ENCODE results near the gene GEMIN4.
"Not testable (repeated sequence)": the region's sequence is repeated elsewhere in the genome, so short reads cannot be mapped to it uniquely, and the experiment has no call there.

The GEMIN4 gene

DNA sequence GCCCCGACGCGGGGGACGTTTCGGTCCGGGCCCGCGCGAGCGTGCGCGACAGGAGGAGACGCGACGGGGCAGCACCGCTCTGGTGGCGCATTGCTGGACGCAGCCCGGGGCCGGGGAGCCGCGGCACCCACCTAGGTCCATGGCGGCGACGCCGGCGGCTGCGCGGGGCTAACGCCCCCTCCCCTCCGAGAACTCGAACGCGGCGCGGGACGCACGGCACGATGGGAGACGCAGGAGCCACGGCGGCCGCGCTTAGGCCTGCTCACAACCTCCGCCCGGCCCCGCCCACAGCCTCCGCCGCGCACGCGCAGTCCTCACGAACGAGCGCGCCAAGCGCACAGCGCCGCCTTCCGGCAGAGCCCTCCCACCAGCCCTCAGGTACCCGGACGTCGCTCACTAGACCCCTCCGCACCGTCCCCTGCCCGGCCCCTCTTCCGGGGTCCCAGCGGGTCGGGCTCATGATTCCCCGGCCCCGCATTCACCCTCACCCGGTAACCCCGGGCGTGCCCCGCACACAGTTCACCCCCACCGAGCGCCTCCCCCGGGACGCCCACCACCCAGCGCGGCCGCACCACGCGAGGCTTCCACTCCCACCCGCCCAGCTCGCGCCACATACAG lies at the start of gene GEMIN4:
GEMIN4 (minus strand) TSS at position 263 of the 618 bp plus-strand sequence; CDS start at position 141, 122 bp downstream.
- peak; percentile 98 for DNase-seq (ENCODE audit: low spot score)

DNA sequence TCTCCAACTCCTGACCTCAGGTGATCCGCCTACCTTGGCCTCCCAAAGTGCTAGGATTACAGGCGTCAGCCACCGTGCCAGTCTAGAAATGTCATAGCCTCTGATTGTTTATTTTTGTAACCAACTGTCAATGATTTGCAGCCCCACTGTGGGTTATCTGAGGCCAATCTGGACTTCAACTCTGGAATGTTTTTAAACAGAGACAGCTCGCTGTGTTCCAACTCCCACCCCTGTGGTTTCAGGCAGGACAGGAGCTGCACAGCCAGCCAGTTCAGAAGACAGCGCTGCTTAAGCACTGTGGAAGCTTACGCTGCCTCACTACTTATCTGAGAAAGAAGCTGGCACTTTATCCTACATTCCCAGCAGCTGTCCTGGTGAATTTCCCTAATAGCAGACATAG lies 49.6 kb upstream of the GEMIN4 start:
- DNase-seq (ENCODE audit: low spot score), result no peak

DNA sequence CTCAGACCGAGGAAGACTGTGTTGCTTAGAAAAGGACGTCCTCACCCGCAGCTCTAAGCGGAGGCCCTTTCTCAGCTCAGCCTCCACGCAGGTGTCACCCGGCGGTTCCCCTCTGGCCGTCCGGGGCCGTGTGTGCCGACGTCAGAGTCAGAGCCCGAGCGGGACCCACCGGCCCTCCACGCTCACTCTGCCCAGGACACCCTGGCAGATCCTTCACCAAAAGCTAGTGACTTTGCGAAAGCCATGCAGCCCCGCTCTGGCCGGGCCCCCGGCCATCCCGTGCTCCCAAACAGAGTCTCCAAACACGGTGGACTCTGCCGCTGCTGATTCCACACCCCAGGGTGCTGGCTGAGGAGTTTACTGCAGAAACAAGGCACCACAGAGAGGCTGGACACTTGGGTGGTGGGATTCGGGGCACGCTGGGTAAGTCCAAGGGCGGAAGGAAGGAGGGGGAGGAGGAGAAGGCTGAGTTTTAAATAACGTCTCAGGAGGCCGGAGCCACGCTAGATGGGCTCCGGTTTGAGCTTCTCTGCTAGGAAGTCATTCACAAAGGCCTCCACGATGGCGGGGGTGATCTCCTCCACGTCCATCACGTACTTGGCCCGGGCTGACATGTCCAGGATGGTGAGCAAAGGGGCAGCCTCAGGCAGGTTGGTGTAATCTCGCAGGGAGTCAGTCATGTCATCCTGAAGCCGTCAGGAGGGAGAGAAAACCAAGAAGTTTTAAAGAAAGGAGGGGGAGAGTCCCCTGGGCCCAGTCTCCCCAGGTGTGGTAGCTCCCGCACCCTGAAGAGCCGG lies 48.6 kb upstream of the GEMIN4 start:
- DNase-seq (ENCODE audit: low spot score), result no peak

DNA sequence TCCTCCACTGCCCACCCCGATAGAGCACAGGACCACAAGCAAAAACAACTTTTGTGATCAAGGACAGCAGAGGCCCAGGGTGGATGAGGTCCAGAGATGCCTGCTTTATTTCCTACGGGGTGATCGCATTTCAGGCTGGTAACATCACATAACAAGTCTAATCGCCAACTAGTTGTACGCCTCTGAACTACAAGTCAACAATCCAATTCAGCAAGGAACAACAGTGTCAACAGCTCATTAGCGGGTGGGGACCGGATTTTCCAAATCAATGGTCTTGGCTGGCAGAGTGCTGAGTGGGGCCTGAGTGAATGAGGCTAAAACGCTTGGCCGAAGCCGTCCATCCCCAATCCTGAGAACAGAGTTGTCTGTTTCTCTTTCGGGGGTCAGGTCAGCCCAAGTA lies 47.2 kb upstream of the GEMIN4 start:
- no peak for DNase-seq (ENCODE audit: low spot score)

DNA sequence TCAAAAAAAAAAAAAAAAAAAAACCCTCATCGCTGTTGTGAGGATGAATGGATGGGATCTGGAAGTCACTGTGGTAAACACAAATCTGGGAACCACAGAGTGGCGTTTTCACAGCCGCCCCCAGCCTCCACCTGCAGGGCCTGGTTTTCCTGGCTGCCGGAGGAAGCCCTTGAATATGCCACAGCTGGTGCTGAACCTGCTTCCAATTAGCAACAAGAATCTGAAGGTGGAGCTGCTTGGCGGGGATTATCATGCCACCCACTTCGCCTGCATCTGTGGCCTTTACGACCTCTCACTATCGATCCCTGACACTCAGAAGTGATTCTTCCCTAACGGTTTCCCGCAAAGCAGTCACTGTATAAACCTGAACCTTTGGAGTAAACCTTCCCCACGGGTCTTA lies 46.2 kb upstream of the GEMIN4 start:
- no peak for DNase-seq (ENCODE audit: low spot score)

DNA sequence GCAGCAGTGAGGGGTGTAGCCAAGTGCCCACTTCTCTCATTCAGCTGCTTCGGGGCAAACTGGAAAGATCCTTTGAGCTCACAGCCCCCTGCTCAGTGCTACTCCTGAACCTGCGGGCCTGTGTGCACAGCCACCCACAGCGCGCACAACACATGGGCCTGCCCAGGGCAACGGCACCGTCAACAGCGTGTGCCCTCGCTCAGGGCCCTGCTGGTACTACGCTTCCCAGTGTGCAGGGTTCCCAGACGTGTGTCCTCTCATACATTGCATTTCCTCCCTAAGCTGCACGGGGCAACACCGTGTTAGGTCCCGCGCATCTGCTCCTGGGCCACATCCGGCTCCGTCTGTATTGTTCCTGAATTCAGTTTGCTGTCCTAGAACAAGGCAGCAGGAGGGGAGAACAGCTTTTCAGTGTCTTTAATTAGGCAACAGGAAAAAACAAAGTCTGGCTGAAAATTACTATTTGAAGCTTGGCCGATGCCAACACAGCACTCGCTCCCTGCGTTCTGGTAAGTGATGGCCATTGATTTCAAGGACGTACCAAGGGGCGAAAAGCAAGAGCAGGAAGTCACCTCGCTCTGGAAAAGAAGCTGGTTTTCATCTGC lies 45.3 kb upstream of the GEMIN4 start:
- no peak for DNase-seq (ENCODE audit: low spot score)

DNA sequence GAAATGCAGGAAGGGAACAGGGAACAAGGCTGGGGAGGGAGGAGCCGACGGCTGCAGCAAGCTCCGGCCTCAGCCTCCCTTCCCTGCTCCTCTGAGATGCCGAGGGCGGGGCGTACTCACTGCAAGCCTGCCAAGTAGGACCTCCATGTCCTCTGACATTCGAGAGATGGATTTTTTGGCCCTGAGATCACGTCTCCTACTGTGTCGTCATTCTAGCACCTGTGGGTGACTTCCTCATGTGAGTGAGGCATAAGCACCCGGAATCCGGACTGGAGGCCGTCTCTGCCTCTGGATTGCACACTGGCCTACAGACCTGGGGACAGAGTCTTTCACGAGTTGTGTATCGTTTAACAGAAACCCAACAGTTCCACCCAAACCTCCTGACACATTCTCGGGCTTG lies 44.5 kb upstream of the GEMIN4 start:
- no peak for DNase-seq (ENCODE audit: low spot score)

DNA sequence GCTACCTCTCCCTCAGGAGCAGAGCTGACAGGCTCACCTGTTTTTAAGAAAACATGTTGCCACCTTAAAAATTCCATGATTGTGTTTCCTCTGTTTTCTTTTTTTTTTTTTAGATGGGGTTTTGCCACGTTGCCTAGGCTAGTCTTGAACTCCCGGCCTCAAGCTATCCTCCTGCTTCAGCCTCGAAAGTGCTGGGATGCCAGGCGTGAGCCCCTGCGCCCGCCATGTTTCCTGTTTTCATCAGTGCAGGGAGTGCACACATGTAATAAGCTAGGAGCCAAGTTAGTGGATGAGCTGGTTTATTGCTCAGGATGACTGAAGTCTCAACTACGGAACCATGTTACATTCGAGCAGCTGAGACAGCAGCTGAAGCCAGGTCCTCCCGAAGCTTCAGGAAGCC lies 43.7 kb upstream of the GEMIN4 start:
- DNase-seq (ENCODE audit: low spot score), result no peak

DNA sequence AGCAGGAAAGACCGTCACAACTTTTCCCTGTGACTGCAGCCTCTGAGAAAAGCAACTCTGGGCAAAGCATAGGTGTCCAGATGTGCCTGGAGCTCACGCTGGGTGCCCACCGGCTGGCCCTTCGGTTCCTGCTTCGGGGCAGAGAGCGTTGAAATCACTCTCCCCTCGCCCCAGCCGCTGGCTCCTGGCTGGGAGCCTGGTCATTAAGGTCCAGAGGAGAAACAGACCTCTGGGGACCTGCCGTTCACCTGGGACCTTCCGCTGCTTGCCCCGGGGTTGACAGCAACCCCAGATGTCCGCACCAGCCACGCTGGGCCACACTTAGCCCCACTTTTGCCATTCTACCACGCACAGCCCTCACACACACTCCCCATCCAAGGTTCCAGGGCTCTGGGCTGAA lies 43.2 kb upstream of the GEMIN4 start:
- DNase-seq (ENCODE audit: low spot score), result no peak

DNA sequence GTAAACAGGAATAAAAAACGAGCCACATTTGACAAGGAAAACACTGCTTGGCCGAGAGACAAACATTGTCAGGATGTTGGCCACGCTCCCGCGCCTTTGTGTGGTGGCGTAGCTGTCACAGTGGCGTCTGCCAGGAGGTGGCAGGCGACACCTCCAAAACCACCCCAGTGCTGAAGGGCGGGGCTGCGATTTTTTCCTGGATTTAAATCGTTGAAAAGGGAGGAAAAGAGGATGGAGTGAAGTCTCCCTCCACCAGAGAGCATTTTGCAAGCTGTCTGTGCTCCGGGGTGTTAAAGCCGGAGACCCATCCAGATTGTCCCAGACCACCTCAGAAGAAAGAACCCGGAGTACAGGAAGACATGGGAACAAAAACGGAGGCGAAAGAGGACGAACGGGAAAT lies 42.8 kb upstream of the GEMIN4 start:
- DNase-seq (ENCODE audit: low spot score), result peak; percentile 92

DNA sequence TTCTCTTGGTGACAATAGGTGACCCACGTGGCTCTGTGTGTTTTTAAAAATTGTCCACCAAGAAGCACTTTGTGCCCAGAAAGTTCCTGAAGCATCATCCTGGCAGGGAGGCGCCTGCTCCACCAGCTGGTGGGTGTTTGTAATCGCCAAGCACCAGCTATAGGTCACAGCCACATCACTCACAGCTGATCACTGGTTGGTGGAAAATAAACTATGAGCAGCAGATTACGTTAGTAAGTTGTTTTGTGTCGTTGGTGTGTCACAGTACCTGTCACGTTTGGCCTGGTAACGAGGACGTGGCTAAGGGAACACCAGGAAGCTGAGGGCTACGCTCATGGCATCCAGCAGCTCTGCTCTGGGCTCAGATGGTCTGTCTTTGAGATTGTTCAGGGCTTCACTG lies 40.2 kb upstream of the GEMIN4 start:
- DNase-seq (ENCODE audit: low spot score), result no peak

DNA sequence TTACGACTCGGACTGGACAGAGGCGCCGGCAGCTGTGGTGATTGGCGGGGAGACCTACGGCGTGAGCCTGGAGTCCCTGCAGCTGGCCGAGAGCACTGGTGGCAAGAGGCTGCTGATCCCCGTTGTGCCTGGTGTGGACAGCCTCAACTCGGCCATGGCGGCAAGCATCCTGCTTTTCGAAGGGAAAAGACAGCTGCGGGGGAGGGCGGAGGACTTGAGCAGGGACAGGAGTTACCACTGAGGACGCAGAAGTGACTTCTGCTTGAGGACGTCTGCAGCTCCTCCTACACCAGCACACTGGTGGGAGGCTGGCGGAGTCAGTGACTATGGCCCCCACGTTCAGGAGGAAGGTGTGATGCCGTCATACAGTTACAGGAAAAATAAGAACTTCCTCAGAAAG lies 39.8 kb upstream of the GEMIN4 start:
- DNase-seq (ENCODE audit: low spot score), result no peak

DNA sequence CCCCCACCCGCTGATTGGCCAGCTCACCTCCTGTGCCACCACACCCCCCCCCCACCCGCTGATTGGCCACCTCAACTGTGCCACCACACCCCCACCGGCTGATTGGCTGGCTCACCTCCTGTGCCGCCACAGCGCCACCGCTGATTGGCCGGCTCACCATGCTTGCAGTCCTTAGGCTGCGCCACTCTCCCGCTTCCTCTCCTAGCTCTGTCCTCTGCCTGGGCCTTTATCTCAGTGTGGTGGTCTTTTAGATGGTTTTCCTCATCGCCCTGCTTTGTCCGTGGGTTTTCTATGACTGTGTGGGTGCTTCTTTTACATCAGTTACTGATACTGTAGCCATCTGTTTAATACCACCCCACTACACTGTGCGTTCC lies 38.8 kb upstream of the GEMIN4 start:
- DNase-seq (ENCODE audit: low spot score), result not testable (repeated sequence)

DNA sequence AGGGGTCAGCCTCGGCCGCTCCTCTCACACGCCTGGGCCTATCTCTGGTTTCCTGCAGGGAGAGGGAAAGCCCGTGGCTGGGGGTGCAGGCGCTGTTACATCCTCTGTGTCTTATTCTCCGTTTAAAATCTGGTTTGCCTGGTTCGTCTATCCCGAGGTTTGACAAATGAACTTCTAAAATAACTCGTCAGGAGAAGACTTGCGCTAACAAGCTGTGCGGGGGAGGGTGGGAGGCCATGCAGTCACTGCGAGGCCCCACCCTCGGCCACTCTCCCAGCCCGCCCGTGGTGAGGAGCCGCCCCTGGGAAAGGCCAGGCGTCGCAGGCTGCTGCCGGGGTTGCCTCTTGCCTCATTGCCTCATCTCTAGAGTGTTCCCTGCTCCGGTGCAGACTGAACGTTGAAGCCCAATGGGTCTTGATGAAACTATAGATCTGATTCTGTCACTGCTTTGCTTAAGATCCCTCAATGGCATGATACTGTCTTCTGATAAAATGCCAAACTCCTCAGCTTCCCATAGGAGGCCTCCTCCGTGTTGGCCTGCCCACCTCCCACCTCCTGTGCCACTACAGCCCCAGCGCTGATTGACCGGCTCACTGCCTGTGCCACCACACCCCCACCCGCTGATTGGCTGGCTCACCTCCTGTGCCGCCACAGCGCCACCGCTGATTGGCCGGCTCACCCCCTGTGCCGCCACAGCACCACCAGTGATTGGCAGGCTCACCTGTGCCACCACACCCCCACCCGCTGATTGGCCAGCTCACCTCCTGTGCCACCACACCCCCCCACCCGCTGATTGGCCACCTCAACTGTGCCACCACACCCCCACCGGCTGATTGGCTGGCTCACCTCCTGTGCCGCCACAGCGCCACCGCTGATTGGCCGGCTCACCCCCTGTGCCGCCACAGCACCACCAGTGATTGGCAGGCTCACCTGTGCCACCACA lies 38.1 kb upstream of the GEMIN4 start:
- DNase-seq (ENCODE audit: low spot score), result not testable (repeated sequence)

DNA sequence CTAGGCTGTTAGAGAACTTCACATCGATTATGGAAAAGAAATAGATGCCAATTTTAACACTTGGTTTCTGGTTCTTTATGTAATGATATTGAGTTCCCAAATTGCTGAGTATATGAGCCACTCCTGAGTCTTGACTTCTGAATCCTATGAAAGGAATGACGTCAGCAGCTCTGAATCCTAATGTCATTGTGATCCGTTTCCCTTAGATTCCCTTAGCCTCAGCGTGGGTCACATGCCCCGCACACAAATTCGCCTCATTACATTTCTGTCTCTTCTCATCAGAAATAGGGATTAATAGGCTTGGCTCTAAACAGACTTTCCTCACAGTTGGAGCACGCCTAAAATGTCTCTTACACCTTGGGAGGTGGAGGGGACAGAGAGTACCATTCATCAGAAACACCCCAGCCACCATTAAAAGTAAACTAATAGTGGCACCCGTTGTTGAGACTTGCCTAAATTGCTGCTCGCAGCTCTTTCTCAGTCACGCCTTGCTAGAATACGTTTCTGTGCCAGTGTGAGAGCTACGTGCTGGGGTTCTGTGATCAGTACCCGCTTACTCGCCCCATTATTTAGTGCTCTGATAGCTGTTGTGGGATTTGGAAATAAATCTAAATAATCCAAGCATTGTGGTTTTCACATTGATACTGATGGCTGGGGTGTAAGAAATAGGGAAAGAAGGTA lies 37.2 kb upstream of the GEMIN4 start:
- DNase-seq (ENCODE audit: low spot score), result no peak

DNA sequence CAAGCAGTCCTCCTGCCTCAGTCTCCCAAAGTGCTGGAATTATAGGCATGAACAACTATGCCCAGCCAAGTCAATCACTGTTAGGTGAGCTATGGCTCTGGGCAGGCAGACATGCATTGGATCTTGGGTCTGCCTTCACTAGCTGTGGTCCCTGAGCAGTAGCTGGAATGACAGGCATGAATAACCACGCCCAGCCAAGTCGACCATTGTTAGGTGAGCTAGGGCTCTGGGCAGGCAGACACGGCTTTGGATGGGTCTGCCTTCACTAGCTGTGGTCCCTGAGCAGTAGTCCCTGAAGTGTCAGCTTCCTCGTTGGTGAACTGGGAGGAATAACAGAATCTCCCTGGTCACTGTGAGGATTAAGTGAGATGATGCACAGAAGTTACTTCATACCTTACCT lies 36.5 kb upstream of the GEMIN4 start:
- no peak for DNase-seq (ENCODE audit: low spot score)

DNA sequence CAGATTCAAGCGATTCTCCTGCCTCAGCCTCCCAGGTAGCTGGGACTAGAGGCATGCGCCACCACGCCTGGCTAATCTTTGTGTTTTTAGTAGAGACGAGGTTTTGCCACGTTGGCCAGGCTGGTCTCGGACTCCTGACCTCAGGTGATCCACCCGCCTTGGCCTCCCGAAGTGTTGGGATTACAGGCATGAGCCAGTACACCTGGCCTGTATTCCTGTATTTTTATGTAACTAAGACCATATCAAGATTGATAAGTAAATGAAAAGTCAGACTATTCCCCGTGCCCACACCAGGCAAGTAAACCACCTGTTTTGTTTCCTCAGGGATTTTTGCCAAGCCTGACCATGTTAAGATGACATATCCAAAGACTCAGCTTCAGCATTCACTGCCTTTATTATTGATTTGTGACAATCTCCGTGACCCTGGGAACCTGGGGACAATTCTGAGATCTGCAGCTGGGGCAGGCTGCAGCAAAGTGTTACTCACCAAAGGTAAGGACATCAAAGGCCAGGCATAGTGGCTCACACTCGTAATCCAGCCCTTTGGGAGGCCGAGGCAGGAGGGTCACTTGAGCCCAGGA lies 35.7 kb upstream of the GEMIN4 start:
- DNase-seq (ENCODE audit: low spot score), result no peak

DNA sequence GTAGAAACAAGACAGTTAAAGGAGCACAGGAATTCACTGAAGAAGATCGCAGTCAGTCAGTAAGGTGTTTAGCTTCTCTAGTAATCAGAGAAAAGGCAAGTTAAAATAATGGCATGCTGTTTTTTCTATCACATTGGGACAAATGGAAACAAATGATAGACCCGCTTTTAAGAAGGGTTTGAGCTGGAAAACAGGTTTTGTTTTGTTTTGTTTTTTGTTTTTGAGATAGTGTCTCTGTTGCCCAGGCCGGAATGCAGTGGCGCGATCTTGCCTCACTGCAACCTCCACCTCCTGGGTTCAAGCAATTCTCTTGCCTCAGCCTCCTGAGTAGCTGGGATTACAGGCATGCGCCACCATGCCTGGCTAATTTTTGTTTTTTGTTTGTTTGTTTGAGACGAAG lies 33.8 kb upstream of the GEMIN4 start:
- not testable (repeated sequence) for DNase-seq (ENCODE audit: low spot score)

DNA sequence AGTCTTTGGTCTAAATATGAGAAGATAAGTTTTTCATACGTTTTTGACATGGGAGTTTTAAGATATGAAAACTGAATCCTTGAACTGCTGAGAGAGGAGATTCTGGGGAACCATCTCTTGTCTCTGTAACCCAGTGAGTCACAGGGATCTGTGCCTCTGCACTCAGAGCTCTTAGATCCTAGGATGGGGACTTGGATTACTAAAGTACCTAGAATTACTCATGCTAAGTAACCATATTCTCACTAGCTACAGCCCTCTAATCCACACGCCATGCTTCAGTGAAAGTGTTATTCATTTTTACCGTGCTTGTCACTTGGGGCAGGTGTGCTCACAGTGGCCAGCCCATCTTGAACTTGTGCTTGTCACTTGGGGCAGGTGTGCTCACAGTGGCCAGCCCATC lies 32.1 kb upstream of the GEMIN4 start:
- DNase-seq (ENCODE audit: low spot score), result no peak

DNA sequence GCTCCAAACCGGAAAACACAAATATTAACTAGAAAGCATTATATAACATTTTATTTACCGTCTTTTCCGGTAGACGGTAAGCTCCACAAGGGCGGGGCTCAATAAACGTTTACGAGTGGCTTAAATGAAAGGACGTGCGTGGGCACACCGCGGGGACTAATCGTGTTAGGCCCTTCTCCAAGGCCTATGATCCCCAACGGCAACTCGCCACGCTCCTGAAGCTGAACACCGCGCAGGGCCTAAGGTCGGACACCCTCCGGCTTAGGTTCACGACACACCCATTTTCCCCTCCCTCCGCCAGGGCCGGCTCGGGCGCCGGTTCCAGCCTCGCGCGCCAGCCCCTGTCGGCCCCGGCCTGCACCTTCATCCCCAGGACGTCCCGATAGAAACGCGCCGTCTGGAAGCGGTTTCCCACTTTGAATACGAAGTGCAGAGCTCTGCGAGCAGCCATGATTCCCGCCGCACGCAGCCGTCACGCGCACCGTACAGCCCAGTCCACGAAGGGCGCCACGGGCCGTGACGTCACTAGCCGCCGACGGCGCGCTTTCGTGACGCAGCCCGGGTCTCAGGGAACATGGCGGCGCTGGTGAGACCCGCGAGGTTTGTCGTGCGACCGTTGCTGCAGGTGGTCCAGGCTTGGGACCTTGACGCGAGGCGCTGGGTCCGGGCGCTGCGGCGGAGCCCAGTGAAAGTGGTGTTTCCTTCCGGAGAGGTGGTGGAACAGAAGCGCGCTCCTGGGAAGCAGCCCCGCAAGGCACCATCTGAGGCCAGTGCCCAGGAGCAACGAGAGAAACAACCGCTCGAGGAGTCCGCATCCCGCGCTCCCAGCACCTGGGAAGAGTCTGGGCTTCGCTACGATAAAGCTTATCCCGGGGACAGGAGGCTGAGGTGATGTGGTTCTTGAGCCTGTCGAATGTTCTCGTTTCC lies 30.0 kb upstream of the GEMIN4 start, which contains the start of the genes GLOD4 and MRM3:
GLOD4 (minus strand) TSS at position 476 of the 927 bp plus-strand sequence; CDS start at position 451, 25 bp downstream.
MRM3 (plus strand) TSS at position 549 of the 927 bp plus-strand sequence; CDS start at position 575, 26 bp downstream.
- peak; percentile 98 for DNase-seq (ENCODE audit: low spot score)
